NCI-H2171 treated with DMSO at 0.1 percent for 48 hours (cell line): ENCODE results near the gene HPSE2.
"Not testable (repeated sequence)": the region's sequence is repeated elsewhere in the genome, so short reads cannot be mapped to it uniquely, and the experiment has no call there.

ENCODE experiments used
- DNase-seq: peaks from one replicate; lab custom pipeline; 2025; lab: John Stamatoyannopoulos, UW

The HPSE2 gene

DNA sequence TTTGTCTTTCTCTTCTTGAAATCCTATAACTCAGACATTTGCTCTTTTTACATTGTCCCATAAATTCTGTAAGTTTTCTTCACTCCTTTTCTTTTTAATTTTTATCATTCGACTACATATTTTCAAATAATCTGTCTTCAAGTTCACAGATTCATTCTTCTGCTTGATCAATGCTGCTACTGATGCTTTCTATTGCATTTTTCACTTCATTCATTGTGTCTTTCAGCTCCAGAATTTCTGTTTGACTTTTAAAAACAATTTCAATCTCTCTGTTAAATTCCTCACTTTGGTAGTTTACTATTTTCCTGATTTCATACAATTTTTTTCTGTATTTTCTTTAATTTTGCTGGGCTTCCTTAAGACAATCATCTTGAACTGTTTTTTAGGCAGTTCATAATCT lies 230.4 kb downstream of the HPSE2 start:
- DNase-seq = no peak

DNA sequence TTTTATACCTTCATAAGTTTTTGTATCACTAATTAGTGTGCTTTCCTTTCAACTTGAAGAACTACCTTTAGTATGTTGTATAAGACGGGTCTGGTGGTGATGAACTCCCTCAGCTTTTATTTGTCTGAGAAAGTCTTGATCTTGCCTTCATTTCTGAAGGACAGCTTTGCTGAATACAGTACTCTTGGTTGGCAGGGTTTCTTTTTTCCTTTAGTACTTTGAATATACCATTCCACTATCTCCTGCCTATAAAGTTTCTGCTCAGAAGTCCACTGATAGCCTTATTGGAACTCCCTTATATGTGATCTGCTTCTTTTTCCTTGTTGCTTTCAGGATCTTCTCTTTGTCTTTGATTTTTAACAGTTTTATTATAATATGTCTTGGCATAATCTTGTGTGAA lies 230.9 kb downstream of the HPSE2 start:
- DNase-seq = no peak

DNA sequence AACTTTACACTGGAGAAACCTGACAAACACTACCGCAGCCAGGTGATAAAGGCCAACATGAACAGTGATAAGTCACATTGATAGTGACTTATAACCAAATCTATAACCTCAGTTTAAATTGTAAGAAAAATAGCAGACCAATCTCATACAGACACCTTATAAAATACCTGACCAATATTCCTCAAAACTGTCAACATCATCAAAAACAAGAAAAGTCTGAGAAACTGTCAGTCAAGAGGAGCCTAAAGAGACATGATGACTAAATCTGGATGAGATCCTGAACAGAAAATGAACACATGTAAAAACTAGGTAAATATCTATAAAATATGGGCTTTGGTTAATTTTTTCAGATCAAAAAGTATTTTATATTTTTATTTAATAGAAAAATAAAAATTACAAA lies 233.3 kb downstream of the HPSE2 start:
- no peak for DNase-seq

DNA sequence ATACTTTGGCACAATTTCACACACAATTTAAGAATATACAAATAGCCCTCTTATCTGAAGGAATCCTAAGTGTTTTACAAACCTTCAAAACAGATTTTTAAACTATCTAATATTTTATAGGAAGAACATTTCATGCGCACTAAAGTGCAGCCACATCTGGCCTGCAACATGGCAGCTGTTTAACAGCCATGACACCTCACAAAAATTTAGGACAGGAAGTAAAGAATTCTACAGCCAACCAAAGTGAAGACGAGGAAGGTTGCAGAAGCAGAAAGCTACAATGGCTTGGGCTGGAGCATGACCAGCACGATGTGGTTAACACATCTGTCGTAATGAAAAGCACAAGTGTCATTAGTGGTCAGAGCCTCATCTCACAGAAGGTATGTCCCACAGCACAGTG lies 238.1 kb downstream of the HPSE2 start:
- DNase-seq = no peak

DNA sequence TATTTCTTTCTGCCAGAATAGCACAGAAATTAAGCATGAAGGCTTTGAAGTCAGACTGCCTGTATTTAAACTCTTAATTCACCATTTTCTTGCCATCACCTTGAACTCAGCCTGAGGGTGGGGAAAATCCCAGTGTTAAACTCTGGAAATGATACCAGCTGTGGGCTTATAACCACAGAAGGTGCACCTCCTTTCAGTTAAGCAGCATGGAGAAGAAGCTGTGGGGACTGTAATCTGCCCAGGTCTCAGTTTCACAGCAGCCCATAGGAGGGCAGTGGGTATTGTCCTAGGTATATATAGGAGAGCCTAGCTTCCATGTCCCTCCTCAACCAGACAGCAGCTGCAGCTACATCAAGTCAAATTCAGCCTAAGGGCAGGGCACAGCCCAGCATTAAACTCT lies 241.6 kb downstream of the HPSE2 start:
- DNase-seq = no peak

DNA sequence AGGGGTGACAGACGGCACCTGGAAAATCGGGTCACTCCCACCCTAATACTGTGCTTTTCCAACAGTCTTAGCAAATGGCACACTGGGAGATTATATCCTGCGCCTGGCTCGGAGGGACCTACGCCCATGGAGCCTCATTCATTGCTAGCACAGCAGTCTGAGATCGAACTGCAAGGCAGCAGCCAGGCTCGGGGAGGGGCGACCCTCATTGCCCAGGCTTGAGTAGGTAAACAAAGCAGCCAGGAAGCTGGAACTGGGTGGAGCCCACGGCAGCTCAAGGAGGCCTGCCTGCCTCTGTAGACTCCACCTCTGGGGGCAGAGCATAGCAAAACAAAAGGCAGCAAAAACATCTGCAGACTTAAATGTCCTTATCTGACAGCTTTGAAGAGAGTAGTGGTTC lies 251.9 kb downstream of the HPSE2 start:
- not testable (repeated sequence) for DNase-seq

DNA sequence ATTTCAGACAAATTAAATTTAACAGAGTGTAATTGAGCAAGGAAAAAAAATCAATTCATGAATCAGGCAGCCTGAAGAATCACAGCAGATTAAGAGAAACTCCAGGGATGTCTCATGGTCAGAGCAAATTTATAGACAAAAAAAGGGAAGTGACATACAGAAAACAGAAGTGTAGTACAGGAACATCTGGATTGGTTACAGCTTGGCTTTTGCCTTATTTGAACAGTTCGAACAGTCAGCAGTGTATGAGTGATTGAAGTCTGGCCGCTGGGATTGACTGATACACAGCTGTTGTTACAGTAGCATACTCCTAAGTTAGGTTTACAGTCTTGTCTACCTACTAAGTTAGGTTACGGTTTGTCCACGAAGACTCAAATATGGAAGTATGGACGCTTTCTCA lies 255.3 kb downstream of the HPSE2 start:
- DNase-seq = no peak

DNA sequence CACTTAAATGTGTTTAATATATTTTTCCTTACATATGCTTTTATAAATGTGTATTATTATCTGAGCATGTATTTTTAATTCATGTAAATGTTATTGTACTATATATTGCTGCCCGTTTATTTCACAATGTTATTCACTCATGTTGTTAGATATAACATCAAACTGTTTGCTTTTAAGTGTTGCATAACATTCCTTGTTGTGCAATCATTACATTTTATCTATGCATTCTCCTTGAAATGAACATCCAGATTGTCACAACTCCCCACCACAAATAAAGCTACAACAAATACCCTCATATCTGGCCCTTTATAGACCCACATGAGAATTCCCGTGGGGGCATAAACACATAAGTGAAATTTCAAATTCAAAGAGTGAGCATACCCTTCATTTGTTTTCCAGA lies 264.2 kb downstream of the HPSE2 start:
- DNase-seq = no peak

DNA sequence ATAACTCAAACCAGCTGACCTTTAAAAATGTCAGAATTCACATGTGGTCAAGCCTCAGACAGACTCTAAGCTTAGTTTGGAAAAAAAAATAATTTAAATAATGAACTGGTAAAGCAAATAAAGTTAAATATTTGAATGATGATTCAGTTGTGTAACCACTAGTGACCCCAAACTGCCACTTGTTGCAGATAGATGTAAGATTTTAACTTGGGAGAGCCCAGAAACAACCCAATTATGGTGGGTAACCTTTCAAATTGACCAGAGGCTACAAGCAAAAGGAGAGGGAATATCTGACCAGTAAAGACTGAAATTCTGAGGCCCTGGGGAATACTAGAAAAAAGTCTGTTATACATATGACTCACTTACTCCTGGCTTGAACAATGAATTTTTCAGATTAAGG lies 268.1 kb downstream of the HPSE2 start:
- DNase-seq = no peak

DNA sequence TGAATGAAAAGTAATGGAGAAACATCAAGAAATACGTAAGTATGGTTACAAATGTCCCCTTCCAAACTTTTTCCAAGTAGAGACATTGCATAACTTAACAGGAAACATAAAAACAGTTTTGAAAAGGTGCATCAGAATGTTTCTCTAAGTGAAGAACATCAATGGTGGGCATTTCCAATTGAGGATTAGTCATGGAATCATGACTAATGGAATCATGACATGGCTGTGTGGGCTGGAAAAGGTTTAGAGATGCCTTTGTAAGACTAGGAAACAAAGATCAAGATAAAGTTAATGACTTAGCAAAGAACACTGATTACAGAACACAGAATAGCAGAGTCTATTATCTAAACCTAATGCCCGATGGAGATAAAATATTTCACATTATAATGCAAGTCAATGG lies 272.0 kb downstream of the HPSE2 start:
- no peak for DNase-seq

DNA sequence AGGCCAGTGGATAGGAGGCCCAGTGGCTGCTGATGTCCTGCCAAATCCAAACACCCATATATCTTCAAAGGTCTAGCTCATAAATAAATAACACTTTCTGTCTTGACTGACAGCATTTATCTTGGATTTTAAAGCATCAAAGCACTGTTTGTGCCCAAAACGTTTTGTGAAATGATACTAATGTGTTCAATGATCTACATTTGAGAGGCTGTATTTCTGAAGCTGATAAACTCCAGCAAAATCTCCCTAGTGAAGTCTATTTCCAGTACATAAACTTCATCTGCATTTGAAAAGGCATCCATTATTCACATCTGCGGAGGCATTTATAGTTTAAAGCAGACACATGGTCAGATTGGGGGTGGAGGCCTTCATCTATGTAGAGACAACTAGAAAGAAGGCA lies 276.3 kb downstream of the HPSE2 start:
- DNase-seq = no peak

DNA sequence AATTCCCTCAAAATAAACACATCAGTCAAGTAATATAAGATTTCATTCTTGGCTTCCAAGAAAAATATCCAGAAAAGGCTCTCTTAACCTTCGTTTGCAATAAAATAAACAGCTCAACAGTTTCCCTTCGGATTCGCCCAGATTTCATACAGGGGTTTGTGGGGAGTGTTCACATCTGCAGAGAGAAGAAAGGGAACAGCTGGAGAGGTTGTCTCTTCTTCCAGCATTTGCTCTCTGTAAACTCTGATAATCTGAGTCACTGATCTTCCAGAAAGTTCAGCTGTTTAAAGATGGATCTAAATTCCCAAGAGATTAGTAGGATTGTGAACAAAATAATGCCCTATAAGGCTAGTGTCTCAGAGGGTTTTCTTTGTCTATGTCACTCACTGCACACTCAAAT lies 277.9 kb downstream of the HPSE2 start:
- DNase-seq = no peak

DNA sequence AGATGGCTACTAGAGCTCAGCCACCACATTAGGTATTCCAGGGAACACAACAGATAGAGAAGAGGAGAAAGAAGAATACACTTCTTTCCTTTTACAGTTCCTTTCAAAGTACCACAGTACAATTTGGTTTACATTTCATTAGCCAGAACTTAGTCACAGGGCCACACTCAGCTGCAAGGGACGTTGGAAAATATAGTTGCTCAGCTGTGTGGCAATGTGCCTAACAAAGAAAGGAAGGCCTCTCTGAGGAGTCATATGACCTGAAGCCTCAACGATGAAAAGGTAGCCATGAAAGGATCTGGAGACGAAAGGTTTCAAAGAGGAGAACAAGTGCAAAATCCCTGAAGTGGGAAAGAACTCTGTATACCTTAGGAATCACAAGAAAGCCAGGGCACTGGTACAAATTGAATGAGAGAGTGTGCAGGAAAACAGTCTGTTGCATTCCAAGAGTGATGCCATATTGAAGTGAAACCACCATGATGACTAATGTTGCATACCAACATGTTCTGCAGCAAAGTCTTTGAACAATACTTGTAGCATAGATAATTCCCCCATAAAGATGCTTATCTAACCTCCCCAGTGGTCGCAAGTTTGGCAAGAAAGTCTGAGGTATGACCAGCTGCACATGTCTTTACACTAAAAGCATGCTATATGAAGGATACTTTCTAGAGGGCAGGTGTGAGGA lies 278.9 kb downstream of the HPSE2 start:
- DNase-seq = no peak

DNA sequence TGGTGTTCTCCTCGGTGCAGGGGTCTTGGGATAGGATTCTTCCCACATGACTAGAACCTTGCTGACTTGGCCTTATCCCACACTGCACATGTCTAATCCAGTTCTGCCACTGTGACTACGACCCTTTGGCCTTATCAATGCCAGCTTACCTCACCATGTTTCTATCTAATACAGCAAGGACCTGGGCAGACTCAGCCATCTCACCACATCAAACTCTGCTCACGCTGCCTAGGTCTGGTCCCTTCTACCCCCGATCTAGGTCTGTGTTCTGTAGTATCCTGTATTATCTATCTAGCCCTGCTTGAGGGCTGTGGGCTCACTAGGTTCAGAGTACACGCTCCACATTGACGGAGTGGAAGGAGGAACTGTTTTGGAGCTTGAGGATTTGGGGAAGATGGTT lies 282.4 kb downstream of the HPSE2 start:
- no peak for DNase-seq

DNA sequence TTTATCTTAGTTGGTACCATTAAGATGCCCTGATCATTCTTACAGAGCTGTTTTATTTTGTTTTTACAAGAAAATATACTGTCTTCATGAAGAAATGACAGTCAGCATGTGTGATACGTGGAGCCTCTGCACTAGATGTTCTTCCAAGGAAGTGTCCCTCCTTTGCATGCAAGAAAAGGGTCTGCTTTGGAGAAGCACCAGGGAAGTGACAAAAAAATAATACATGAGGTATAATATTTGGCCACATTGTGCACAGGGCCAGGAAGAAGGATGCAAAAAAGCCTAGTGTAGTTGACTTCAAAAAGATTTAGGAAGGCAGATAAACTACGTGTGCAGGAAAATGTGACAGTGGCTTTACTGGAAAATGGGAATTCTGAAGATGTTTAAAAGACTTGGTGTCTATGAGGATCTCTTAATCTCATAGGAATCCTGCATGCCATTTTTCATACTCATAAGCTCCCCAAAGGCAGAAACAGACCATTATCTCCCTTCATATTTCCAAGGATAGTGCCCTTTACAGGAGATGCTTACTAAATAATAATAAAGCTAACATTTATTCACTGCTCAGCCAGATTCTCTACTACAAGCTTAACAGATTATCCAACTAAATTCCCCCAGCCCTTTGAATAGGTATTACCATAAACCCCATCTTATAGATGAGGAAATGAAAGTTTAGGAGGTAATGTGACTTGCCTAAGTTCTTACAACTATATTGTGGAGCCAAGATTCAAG lies 284.2 kb downstream of the HPSE2 start:
- no peak for DNase-seq

DNA sequence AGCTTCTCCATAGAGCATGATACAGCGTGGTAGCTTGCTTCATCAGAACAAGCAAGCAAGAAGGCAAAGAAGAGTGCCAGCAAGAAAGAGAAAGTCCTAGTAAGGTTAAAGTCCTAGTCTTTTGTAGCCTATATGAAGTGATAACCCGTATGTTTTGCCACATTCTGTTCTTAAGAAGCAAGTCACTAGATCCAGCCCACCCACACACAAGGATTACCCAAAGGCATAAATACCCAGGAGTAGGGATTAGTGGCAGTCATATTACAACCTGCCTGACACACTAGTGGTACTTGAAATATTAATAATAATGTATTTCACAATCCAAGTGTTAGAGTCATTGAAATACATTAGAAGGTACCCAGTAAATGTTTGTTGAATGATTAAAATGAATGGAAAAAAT lies 285.5 kb downstream of the HPSE2 start:
- DNase-seq = no peak

DNA sequence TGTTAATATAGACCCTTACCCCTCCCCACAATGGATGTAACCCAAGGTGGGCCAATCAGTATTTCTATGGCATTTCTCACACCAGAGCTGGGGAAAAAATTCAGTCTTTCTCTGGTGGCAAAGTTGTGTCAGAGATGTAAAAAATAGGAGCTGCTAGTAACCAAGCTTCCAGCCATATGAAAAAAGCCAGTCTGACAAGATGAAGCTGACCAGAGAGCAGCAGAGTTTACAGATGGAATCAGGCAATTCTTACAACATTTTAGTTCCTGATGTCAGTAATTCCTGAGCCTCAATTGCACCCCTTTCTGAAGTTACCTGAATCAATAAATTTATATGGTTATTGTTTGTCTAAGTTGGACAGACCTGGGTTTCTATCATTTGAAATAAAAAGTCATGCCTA lies 286.3 kb downstream of the HPSE2 start:
- no peak for DNase-seq

DNA sequence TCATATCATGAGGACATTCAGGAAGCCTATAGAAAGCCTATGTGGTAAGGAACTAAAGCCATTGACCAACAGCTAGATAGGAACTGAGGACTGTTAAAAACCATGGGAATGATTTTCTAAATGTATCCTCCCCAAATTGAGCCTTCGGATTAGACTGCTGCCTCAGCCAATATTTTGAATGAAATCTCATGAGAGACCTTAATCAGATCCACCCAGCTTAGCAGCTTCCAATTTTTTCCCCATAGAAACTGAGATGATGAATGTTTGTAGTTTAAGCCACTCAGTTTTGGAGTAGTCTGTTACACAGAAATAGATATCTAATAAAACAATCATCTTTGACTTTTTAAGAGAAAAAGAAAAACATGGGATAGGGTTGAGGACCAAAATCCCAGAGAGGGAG lies 292.0 kb downstream of the HPSE2 start:
- DNase-seq = no peak

DNA sequence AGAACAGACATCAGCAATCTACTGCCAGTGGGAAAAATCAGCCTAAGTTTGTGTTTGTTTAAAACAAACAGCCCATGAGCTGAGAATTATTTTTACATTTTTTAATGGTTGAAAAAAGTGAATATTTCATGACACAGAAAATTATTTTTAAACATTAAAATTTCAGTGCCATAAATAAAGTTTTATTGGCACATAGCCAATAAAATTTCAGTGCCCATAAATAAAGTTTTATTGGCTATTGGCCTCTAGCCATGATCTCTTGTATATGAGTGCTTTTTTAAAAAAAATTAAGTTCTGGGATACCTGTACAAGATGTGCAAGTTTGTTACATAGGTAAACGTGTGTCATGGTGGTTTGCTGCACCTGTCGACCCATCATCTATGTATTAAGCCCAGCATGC lies 305.9 kb downstream of the HPSE2 start:
- no peak for DNase-seq

DNA sequence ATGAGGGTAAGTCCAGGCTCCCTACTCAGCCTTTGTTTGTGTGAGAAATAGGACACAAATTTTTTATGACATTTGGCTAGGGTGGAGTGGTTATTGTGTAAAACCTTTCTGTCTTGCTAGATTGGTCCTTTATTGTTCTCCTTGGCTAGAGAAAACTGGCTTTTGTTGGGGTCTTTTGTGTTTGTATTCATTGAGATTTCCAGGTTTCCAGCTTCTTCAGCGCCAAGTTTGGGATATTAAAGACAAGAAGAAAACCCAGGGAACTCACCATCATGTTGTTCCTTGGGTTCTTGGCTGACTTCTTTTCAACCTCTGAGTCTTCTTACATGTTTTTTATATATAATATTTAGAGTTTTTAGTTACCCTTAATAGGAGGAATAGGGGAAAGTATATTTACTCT lies 310.0 kb downstream of the HPSE2 start:
- DNase-seq = no peak

DNA sequence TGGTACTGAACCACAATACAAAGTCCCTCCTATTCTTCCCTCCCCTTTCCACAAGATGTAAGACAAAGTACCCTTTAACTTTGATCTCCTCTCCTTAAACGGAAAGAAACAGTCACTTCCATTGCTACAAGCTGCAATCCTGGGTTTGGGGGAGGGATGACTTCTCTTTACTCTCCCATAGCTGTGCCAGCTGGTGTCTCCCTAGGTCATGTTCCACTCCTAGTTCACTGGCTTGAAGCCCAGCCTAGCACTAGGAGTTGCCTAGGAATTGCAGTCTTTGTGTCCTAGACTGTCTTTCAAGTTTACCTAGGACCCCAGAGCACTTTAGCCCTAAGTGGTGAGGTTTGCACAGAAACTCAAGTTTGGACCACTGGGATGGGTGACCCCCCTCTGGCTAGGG lies 311.1 kb downstream of the HPSE2 start:
- DNase-seq = peak; percentile 54

DNA sequence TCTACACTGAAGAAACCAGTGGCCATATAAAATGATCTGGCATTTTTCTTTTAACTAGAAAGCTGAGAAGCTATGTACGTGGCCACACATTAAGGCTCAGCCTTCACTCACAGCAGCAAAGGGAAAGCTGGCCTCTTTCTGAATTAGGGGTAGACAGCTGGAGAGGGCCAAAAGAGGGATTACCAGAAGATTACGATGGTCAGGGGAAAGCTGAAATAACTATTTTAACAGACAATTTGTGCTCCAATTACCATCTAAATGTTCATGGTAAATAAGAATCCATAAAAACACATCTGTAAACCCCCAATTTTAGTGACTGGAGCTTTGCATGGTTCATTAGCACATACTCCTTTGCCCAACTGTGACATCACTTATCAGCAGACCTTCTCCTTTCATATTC lies 314.3 kb downstream of the HPSE2 start:
- no peak for DNase-seq

DNA sequence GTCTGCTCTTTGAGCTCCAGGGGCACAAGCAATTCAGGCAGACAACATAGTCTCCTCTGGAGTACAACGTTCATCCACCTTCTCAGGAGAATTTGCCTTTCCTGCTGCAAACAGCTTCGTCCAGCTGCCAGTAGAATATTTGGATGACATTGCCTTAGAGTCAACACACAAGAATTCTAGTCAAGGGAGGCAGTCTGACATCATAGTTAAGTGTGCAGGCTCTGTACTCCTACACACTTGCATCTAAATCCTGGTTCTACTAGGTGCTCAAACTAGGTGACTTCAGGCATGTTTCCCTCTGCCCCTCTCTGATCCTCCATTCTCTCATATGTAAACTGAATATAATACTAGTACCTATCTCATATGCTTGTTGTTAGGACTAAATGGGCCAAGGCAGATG lies 314.8 kb downstream of the HPSE2 start:
- DNase-seq = no peak

DNA sequence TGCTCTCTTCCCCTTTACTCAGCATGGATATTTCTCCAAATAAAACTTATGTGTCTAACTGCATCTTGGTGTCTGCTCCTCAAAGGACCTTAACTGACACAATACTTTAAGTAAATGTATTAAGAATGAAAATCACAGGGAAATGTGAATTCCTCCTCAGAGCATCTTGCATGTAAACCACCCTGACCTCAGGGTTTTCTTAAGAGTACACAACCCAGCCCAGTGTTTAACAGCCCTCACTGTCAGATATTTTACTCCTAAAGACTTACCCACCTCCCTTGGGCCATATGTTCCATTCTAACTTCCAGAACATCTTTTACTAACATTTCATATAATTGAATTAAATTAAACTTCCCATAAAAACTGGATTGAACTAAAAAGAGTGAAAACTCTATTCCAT lies 315.3 kb downstream of the HPSE2 start:
- DNase-seq = no peak
